Stimulated activated memory B cell treated with anti-CD40 and anti-IgM and Interleukin-4, amounts not matched to agents 10 μg/mL and 1 μg/mL and 100 μg/mL, for 72 hours (primary cell): ENCODE measurements around the gene RAB26.
"Not testable (repeated sequence)": the region's sequence is repeated elsewhere in the genome, so short reads cannot be mapped to it uniquely, and the experiment has no call there.

Experiments used
- ATAC-seq: fragments of 150-1000 bp; cut with Tn5 transposase; 2 replicates; pipeline ENCODE4 v1.10.0; 2021
- H3K27ac Mint-ChIP-seq: one replicate; pipeline ENCODE4 v1.8.0; 2022; ENCODE audit warnings: mild to moderate bottlenecking, mixed read lengths
- H3K27me3 Mint-ChIP-seq: one replicate; pipeline ENCODE4 v1.8.0; 2022; ENCODE audit warnings: mixed read lengths
- H3K36me3 Mint-ChIP-seq: one replicate; pipeline ENCODE4 v1.8.0; 2022; ENCODE audit warnings: mixed read lengths
- H3K4me1 Mint-ChIP-seq: one replicate; pipeline ENCODE4 v1.8.0; 2022; ENCODE audit warnings: mixed read lengths
- H3K4me3 Mint-ChIP-seq: one replicate; pipeline ENCODE4 v1.8.0; 2022; ENCODE audit warnings: mild to moderate bottlenecking, moderate library complexity, mixed read lengths
- H3K9me3 Mint-ChIP-seq: one replicate; pipeline ENCODE4 v1.8.0; 2022; ENCODE audit warnings: mixed read lengths

RAB26 gene

DNA sequence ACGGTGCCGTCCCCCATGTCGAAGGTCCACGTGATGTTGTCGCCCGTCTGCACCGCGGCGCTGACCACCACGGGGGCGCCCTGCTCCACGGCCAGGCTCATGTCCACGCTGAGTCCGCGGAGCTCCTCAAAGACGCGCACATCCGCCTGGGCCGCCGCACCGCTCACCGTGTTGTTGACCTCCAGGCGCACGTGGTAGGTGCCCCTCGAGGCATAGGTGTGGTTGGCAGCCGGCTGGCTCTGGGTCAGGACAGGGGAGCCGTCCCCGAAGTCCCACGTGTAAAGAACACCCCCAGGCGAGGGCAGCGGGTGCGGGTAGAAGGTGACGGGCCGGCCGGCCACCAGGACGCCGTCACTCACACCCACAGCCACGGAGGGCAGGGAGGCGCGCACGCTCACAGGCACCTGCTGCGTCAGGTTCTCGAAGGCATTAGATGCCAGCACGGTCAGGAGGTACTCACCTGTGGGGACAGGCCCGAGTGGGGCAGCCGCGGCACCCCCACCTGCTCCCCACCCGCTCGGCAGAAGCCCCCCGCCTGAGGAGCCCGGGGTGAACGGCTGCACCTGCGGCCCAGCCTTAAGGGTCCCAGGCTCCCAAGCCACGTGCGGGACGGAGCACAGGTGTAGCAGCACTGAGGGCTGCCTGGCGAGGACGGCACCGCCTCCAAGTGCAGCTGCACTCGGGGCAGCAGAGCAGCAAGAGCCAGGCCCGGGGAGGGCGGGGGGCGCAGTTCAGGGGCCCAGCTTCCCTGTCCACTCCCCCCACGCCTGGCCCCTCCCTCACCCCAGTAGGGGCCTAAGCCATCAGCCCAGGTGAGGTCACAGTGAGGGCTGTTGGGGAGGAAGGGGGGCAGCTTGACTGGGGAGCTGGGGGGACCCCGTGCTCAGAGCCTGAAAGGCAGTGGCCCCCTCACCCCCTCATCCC is 36.8 kb upstream of the RAB26 start:
- H3K36me3 Mint-ChIP-seq, result peaks cover 22% of the 10 kb centered on the region
- not testable (repeated sequence) for H3K27ac Mint-ChIP-seq, H3K27me3 Mint-ChIP-seq, H3K9me3 Mint-ChIP-seq, H3K4me3 Mint-ChIP-seq, H3K4me1 Mint-ChIP-seq
- ATAC-seq, result peak; percentile 45

DNA sequence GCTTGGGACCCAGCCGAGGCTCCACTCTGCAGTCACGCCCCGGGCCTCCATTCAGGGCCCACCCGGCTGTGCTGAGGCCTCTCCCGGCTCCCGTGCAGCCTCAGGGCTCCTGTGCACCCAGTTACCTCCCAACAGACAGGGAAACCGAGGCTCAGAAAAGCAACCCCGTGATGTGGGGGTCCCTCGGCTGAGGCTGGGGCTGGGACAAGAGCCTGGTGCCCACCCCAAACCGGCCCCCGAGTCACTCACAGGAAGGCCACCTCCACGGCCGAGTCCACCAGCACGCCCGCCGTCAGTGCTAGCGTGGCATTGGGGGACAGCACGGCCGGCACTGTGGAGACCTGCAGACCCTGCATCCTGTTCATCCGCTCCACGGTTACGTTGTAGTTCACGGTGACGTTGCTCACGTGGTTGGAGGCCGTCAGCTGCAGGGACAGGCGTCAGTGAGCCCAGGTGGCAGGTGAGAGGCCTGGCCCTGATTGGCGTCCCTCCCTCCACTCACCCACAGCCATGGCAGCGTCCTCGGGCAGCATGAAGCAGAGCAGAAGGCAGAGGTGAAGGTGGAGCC is 35.8 kb upstream of the RAB26 start:
- not testable (repeated sequence) for H3K4me3 Mint-ChIP-seq, H3K9me3 Mint-ChIP-seq, ATAC-seq, H3K27ac Mint-ChIP-seq, H3K27me3 Mint-ChIP-seq, H3K4me1 Mint-ChIP-seq
- peaks cover 17% of the 10 kb centered on the region for H3K36me3 Mint-ChIP-seq

DNA sequence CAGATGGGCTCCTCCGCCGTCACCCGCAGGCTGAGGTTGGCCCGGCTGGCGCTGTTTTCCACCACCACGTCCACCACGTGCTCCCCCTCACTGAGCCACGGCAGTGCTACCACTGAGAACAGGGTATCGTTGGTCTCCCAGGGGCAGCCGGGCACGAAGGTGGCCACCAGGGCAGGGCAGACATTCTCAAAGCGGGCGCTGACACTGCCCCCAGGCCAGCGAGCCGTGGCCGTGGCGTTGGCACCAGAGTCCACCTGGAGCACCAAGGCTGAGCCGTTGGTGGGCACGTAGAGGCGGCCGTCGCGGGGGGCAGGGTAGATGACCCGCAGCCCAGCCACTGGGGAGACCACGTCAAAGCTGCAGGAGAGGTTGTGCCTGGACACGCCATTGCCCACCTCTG is 34.2 kb upstream of the RAB26 start:
- H3K36me3 Mint-ChIP-seq, result peaks cover 15% of the 10 kb centered on the region
- not testable (repeated sequence) for H3K4me1 Mint-ChIP-seq, H3K9me3 Mint-ChIP-seq, ATAC-seq, H3K4me3 Mint-ChIP-seq, H3K27me3 Mint-ChIP-seq, H3K27ac Mint-ChIP-seq

DNA sequence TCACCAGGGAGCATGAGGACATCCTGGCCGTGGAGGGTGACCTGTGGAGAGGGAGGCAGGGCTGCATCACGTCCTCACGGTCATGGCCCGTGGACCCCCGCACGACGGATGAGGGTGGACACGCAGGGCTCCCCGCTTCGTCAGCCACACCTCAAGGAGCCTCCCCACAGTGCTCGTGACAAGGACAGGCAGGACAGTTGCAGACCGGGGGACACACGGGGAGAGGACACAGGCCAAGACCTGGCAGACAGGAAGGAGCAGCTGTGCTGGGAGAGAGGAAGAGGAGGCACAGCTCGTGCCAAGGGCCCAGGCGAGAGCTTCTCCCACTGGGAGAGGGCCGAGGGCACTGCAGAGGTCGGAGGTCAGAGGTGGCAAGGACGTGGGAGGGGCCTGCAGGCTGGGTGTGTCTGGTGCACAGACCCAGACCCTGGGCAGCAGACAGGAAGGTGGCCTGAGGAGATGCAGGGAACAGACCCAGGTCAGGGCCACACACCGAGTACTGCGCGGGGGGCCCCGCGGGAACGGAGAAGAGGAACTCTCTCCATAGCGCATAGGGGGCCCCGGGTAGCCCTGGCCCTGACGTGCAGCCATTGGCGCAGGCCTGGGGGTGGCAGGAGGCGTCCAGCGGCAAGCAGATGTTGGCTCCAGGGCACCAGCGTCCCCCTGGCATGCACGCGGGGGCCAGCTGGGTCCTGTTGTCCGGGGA is 33.4 kb upstream of the RAB26 start:
- not testable (repeated sequence) for H3K27ac Mint-ChIP-seq, H3K4me3 Mint-ChIP-seq, H3K4me1 Mint-ChIP-seq, H3K27me3 Mint-ChIP-seq, H3K9me3 Mint-ChIP-seq, ATAC-seq
- H3K36me3 Mint-ChIP-seq, result peaks cover 15% of the 10 kb centered on the region

DNA sequence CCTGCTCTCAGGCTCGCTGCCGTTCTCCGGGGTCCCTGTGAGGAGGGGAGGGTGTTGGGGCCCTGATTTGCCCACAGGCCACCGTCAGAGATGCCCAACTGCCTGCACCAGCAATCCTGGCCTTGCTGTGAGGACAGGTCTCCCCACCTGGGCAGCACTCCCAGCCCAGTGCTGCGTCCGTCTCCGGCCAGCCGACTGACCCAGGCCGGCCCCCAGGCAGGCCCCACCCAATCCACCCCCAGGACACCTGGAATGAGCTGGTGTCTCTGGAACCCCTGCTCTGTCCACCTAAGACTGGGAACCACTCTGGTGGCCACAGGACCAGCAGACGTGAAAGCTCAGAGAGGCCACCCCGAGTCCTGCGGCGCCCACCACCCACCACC is 32.8 kb upstream of the RAB26 start:
- Mint-ChIP-seq H3K27ac (no peak overlapping the region), H3K9me3 (no peaks in the 10 kb centered on the region), H3K4me1 (peaks cover 4% of the 10 kb centered on the region), H3K4me3 (no peak overlapping the region), H3K36me3 (peaks cover 15% of the 10 kb centered on the region), H3K27me3 (no peaks in the 10 kb centered on the region)
- no peak for ATAC-seq

DNA sequence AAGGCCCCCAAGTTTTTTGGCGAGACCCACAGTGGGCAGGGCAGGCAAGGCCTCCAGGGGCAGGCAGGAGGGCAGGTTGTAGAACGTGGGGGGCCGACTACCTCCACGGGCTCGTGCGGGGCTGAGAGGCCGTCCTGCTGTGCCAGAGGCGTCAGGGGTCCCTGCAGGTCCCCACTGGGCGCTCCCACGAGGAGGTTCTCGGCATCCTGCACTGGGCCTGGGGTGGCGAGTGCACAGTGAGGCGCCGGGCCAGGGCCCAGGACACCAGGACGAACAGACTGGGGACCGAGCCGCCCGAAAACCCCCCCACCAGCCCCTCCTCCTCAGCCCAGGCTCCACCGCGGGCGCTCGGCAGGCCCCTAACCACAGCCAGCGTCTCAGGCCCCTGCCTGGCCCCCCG is 32.0 kb upstream of the RAB26 start:
- ATAC-seq, H3K9me3 Mint-ChIP-seq: not testable (repeated sequence)

DNA sequence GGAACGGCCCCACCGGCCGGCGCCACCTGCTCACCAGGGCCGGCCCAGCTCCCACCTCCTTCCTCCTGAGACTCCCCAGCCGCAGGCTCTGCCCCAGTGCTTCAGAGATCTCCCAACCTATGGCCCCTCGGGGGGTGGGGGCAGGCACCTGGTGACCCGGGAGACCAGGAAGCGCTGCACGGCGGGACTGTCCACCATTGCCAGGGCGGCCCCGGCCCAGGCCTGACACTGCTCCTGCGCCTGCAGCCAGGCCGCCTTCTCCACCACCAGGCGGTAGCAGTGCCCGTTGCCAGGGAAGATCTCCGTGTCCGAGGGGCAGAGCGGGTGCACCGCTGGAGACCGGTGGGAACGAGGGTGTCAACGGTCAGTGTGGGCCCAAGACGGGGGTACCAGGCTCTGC is 31.1 kb upstream of the RAB26 start:
- not testable (repeated sequence) for H3K27me3 Mint-ChIP-seq, H3K4me3 Mint-ChIP-seq, H3K36me3 Mint-ChIP-seq, H3K9me3 Mint-ChIP-seq, ATAC-seq, H3K27ac Mint-ChIP-seq
- H3K4me1 Mint-ChIP-seq, result peaks cover 18% of the 10 kb centered on the region

More for the DNA sequence above, 32.0 kb upstream of the RAB26 start:
- not testable (repeated sequence) for H3K27me3 Mint-ChIP-seq, H3K36me3 Mint-ChIP-seq, H3K27ac Mint-ChIP-seq, H3K4me3 Mint-ChIP-seq
- peaks cover 13% of the 10 kb centered on the region for H3K4me1 Mint-ChIP-seq

DNA sequence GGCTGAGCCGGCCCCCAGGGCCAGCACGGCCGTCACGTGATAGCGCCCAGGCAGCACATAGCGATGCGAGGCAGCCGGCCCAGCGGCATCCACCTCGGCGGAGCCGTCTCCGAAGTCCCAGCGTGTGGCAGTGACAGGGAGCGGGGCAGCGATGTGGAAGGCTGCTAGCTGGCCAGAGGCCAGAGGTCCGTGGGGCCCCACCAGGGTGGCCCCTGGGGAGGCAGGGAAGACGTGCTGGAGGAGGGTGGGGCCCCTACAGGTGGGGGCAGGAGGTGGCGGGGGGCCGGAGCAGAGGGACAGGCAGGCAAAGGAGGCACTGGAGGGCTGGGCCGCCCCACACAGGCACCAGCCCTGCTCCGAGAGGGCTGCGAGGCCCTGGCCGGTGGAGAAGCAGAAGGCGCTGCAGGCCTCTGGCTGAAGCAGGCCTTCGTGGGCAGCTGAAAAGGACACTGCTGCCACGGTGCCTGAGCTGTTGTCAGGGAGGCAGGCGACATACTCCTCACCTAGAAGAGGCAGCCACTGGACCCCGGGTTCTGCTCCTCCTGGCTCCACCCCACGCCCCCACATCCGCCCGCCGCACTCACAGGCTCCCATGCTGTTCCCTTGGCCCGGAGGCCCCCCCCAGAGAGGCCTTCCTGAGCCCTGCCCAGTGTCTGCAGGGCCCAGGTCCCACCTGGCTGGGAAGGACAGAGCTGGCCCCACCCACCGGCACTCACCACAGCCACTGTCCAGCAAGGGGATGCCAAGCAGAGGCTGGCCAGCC is 30.3 kb upstream of the RAB26 start:
- not testable (repeated sequence) for H3K27ac Mint-ChIP-seq, ATAC-seq, H3K27me3 Mint-ChIP-seq, H3K9me3 Mint-ChIP-seq, H3K4me3 Mint-ChIP-seq, H3K36me3 Mint-ChIP-seq
- peaks cover 18% of the 10 kb centered on the region for H3K4me1 Mint-ChIP-seq

DNA sequence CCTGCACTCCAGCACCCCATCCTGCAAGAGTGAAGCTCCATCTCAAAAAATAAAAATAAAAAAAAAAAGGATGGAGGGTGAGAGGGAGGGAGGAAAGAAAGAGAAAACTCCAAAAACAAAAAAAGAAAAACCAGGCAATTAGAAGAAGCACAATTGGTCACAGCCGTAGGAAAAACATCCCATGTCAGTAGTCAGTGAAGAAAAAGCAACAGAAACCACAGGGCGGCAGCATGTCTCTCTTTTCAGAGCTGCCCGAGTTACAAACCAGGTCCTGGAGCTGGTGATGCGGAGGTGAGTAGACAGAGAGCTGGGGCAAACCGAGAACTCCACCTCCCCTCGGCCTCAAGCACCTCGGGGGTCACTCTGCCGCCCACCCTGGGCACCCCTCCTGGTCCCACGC is 27.1 kb upstream of the RAB26 start:
- H3K4me3 Mint-ChIP-seq, H3K36me3 Mint-ChIP-seq, H3K27me3 Mint-ChIP-seq, H3K9me3 Mint-ChIP-seq, H3K27ac Mint-ChIP-seq: not testable (repeated sequence)
- peak; percentile 59 for ATAC-seq
- H3K4me1 Mint-ChIP-seq, result peaks cover 32% of the 10 kb centered on the region

DNA sequence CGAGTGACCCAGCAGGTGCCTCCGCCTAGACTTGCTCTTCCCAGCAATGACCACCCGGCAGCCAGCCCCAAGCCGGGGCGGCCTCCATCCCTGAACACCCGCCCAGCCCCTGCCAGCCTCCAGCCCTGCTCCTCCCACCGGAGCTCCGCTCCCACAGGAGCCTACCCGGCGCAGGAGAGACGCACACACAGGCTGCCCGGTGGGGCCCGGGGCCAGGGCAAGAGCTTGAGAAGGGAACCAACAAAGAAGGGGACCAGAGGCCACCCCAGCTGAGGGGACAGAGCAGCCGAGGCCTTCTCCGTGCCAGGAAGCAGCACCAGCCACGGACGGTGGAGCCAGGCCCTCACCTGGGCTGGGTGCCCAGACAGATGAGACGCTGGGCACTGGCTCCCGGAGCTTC is 26.6 kb upstream of the RAB26 start:
- H3K27ac Mint-ChIP-seq, result no peak overlapping the region
- peaks cover 35% of the 10 kb centered on the region for H3K4me1 Mint-ChIP-seq
- no peaks in the 10 kb centered on the region for H3K36me3 Mint-ChIP-seq
- H3K9me3 Mint-ChIP-seq, result no peaks in the 10 kb centered on the region
- no peak for ATAC-seq
- H3K27me3 Mint-ChIP-seq, result no peaks in the 10 kb centered on the region
- no peak overlapping the region for H3K4me3 Mint-ChIP-seq

DNA sequence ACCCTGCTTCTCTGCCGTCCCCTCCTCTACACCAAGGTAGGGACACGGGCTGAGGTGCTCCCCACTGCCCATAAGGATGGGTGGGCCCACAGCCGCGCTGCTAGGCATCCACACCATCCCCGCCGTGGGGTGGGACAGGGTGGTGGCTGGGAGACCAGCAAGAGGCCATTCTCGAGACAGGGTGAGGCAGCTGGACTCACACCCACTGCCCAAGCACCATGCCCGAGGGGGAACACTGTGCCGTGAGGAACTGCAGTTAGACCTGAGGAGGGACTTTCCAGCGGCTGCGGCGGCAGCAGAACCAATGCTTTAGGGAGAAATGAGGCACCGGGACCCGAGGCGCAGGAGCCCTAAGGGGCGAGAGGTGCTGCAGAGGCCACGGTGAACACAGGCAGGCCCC is 26.0 kb upstream of the RAB26 start:
- Mint-ChIP-seq H3K4me3 (no peak overlapping the region), H3K9me3 (no peaks in the 10 kb centered on the region), H3K36me3 (no peaks in the 10 kb centered on the region), H3K27ac (no peak overlapping the region), H3K4me1 (peaks cover 41% of the 10 kb centered on the region), H3K27me3 (no peaks in the 10 kb centered on the region)
- no peak for ATAC-seq

DNA sequence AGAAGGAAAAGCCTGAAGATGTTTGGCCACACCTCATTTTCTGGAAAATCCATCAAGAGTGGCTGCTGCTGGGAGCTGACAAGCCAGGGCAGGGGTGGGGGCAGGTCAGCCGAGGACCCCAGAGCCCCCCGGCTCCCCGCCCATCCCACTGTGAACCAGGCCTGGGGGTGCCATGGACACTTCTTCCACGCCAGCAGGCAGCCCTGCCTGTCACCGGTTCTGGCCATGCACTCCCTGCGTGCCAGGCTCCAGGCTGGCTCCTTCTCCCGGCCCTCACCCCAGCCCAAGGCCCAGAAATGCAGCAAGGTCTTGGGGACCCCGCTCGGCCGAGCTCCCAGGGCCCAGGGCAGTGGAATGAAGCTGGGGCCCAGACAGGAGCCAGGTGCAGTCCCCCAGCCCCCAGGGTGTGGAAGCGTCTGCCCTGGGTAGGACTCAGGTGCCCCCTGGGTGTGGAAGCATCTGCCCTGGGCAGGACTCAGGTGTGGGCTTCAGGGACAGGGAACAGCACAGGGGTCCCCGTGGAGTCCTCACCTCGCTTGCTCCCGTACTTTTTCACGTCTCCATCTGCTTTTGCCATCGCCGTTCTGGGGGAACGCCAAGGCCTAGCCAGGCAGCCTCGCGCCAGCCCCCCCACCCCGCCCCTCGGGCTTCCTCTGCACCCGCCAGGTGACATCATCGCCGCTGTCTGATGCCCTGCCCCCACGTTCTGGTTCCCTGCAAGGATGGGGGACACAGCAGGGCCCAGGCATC is 25.3 kb upstream of the RAB26 start:
- H3K27ac Mint-ChIP-seq, ATAC-seq, H3K27me3 Mint-ChIP-seq, H3K4me3 Mint-ChIP-seq, H3K36me3 Mint-ChIP-seq, H3K9me3 Mint-ChIP-seq: not testable (repeated sequence)
- H3K4me1 Mint-ChIP-seq, result peaks cover 44% of the 10 kb centered on the region

DNA sequence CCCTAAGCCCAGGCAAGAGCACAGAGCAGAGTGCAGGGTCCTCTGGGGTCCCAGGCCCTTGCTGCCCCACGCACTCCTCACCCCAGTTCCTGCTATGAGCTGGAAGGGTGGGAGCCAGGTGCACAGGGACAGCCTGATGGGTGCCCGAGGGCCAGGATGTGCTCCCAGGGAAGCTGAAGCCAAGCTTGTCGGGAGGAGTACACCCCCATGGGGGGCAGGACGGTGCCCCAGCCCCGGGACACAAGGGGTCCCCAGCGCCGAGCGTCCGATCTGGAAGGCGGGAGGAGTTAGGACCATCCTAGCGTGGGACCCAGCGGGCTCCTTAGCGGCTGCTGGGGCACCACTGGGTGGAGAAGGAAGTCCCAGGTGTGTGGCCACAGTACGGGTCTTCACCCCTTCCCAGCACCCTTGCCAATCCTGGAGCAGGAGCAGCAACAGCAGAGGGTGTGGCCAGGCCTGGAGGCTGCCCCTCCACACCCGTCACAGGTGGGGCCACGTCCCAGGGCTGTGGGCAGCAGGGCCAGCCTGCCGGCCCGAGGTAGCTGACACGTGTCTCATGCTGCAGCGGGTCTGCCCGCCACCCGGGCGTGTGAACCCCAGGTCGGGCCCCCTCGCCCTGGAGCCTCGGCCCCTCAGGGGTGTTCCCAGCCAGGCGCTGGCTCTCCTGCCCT is 24.6 kb upstream of the RAB26 start:
- not testable (repeated sequence) for H3K27ac Mint-ChIP-seq, H3K4me3 Mint-ChIP-seq, H3K9me3 Mint-ChIP-seq, ATAC-seq, H3K36me3 Mint-ChIP-seq, H3K27me3 Mint-ChIP-seq
- peaks cover 51% of the 10 kb centered on the region for H3K4me1 Mint-ChIP-seq

DNA sequence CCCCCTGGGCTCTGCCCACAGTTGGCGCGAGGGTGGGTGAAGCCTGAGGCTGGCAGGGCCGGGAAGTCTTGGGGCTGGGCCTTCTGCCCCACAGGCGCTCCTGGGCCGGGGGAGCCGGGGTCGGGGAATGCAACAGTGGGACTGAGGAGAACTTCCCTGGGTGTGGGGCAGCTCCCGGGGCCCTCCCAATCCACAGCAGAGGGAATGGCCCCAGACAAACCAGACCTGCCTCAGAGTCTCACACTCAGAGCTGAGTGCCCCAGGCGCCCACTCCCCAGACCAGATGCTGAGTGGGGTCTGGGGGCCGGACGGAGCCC is 24.1 kb upstream of the RAB26 start:
- not testable (repeated sequence) for H3K36me3 Mint-ChIP-seq, H3K4me3 Mint-ChIP-seq, H3K27me3 Mint-ChIP-seq, ATAC-seq, H3K9me3 Mint-ChIP-seq, H3K27ac Mint-ChIP-seq
- H3K4me1 Mint-ChIP-seq, result peaks cover 51% of the 10 kb centered on the region
